ENCODE measurements around the gene GLT8D2.
A peak's percentile ranks its signal among the peaks of the same experiment; 100 is the strongest.
"Not testable (repeated sequence)": the region's sequence is repeated elsewhere in the genome, so short reads cannot be mapped to it uniquely, and the experiment has no call there.

The GLT8D2 gene

DNA sequence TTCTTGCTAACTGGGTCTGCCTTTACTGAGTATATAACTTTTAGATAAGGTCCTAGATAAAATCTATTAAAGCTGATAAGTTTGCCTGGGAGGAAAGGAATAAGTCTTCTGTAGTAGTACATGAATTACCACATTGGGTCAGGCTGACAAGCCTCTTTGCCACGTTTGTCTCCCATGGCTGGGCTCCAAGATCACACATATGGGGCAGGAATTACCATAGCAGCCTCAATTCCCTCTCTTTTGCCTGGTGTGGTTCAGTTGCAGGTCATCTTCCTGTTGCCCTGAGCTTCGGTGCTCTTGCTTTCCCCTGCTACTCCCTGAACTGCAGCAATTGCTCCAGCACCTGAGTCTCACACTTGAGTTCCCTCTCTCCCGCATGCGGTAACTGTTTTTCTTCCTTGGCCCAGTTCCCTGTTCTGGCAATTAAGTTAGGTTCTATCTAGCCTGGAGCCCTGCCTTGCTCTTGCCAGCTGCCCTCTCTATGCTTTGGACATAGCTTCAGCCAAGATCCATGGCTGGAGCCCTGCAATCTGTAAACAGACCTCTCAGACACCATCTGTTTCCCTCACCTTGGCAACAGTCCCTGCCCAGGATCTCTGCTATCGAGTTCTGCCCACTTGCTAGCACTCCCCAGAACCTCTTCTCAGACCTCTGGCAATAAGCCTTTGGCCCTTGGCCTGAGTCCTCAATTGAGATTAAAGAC is 5.8 kb upstream of the GLT8D2 start:
- Histone ChIP-seq H3K27me3 (ENCODE audit: control insufficient read depth in 2 of 2, insufficient read depth in 2 of 2, low read length in 2 of 2) (no peaks in the 10 kb centered on the region), H3K9ac (ENCODE audit: low read depth in 1 of 2, low read length in 2 of 2) (no peak overlapping the region), H3K4me3 (ENCODE audit: low read length in 2 of 2) (no peak overlapping the region), H3K36me3 (ENCODE audit: control insufficient read depth in 2 of 2, insufficient read depth in 2 of 2, low read length in 2 of 2) (no peaks in the 10 kb centered on the region), H3K27ac (ENCODE audit: low read depth in 2 of 2, low read length in 2 of 2) (no peak overlapping the region), H3K9me3 (ENCODE audit: control insufficient read depth in 2 of 2, low read length in 2 of 2) (no peaks in the 10 kb centered on the region), H3K4me1 (ENCODE audit: control insufficient read depth in 2 of 2, insufficient read depth in 2 of 2, low read length in 2 of 2) (peaks cover 0 to 3% of the 10 kb centered on the region in 2 donors)

DNA sequence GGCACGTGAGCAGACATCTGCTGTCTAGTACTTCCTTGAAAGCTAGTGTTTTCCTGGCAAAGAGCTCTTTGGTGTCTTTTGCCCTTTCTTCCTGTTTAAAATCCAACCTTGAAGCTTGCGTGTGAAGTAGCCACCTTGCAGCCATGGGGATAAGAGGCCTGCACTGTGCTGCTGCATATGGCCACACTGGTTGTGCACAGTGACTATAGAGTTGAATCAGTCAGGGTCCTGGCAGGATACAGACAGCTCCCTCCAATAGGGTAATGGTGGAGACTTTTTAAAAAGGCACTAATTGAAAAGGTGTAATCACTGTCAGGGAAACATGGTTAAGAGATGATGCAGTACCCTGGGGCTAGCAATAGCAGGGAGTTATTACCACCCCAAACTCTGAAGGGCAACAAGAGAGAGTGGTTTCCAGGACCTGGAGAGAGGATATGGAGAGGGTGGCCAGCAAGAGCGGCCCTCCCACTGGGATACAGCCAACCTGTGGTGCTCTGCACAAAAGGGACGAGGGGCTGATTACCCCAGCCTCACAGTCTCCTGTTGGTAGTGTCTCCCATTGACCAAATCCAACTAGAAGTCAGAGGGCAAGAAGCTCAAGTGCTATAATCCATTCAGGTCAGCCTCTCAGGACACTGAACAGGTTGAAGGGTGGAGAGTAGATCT is 4.8 kb upstream of the GLT8D2 start:
- Histone ChIP-seq H3K27me3 (ENCODE audit: control insufficient read depth in 2 of 2, insufficient read depth in 2 of 2, low read length in 2 of 2) (peaks cover 0 to 6% of the 10 kb centered on the region in 2 donors), H3K27ac (ENCODE audit: low read depth in 2 of 2, low read length in 2 of 2) (no peak overlapping the region), H3K4me3 (ENCODE audit: low read length in 2 of 2) (no peak overlapping the region), H3K36me3 (ENCODE audit: control insufficient read depth in 2 of 2, insufficient read depth in 2 of 2, low read length in 2 of 2) (no peaks in the 10 kb centered on the region), H3K4me1 (ENCODE audit: control insufficient read depth in 2 of 2, insufficient read depth in 2 of 2, low read length in 2 of 2) (peaks cover 0 to 3% of the 10 kb centered on the region in 2 donors), H3K9ac (ENCODE audit: low read depth in 1 of 2, low read length in 2 of 2) (no peak overlapping the region), H3K9me3 (ENCODE audit: control insufficient read depth in 2 of 2, low read length in 2 of 2) (no peaks in the 10 kb centered on the region)

DNA sequence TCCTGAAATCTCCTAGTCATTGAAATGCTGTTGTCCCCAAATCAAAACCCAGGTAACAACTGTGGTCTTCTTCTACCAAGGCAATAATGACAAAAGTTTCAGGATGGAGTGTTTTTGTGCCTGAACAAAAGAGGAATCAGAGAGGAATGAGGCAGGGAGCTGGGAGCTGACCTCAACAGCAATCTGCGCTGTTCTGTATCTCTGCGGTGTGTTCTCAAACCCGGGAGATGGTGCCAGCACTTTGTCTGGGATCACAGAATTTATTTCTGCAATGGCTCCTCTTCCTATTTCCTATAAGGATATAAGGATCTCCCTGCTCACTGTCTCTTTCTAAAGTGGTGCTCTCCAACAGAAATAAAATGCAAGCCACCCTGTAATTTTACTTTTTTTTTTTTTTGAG is 449 bp upstream of the GLT8D2 start:
- peak overlapping the region; percentile 11 to 26 for H3K27ac ChIP-seq (ENCODE audit: low read depth in 2 of 2, low read length in 2 of 2)
- peak overlapping the region; percentile 59 to 66 for H3K4me3 ChIP-seq (ENCODE audit: low read length in 2 of 2)
- no peaks in the 10 kb centered on the region for H3K9me3 ChIP-seq (ENCODE audit: control insufficient read depth in 2 of 2, low read length in 2 of 2)
- H3K27me3 ChIP-seq (ENCODE audit: control insufficient read depth in 2 of 2, insufficient read depth in 2 of 2, low read length in 2 of 2) = peaks cover 5 to 10% of the 10 kb centered on the region in 2 donors
- H3K4me1 ChIP-seq (ENCODE audit: control insufficient read depth in 2 of 2, insufficient read depth in 2 of 2, low read length in 2 of 2) = peaks cover 0 to under 1% of the 10 kb centered on the region in 2 donors
- no peaks in the 10 kb centered on the region for H3K36me3 ChIP-seq (ENCODE audit: control insufficient read depth in 2 of 2, insufficient read depth in 2 of 2, low read length in 2 of 2)
- peak overlapping the region; percentile 14 to 49 for H3K9ac ChIP-seq (ENCODE audit: low read depth in 1 of 2, low read length in 2 of 2)

DNA sequence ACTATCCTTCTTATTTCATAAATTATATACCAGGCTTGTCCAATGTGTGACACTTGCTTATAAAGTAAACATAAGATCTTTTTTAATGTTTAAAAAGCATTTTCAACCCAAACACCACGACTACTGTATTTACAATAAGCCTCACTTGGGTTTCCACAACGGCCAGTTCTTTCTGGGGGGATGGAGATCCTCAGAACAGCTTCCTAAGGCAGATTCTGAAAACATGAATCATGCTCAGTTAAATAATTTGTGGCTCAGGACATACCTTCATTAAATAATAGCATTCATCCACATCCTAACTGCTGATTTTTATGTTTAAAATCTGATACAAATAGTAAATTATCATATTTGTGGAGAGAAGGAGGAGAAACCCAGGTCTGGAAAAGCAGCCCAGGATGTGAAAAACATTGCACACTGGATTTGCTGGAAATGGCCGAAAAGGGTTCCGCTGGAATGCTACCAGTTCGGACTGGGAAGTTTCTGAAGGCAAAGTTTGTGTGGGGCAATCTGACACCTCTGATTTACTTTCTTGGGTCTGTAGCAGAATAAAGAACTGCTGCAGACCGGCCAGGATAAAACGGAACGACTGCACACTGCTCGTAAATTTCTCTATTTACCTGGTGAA is 597 bp downstream of the GLT8D2 start:
- H3K4me1 ChIP-seq (ENCODE audit: control insufficient read depth in 2 of 2, insufficient read depth in 2 of 2, low read length in 2 of 2) = peaks cover 0 to 4% of the 10 kb centered on the region in 2 donors
- peak overlapping the region; percentile 59 to 66 for H3K4me3 ChIP-seq (ENCODE audit: low read length in 2 of 2)
- no peaks in the 10 kb centered on the region for H3K36me3 ChIP-seq (ENCODE audit: control insufficient read depth in 2 of 2, insufficient read depth in 2 of 2, low read length in 2 of 2)
- peaks cover 5 to 10% of the 10 kb centered on the region in 2 donors for H3K27me3 ChIP-seq (ENCODE audit: control insufficient read depth in 2 of 2, insufficient read depth in 2 of 2, low read length in 2 of 2)
- peak overlapping the region; percentile 17 to 49 for H3K9ac ChIP-seq (ENCODE audit: low read depth in 1 of 2, low read length in 2 of 2)
- H3K9me3 ChIP-seq (ENCODE audit: control insufficient read depth in 2 of 2, low read length in 2 of 2) = no peaks in the 10 kb centered on the region
- peak overlapping the region; percentile 26 for H3K27ac ChIP-seq (ENCODE audit: low read depth in 2 of 2, low read length in 2 of 2)

DNA sequence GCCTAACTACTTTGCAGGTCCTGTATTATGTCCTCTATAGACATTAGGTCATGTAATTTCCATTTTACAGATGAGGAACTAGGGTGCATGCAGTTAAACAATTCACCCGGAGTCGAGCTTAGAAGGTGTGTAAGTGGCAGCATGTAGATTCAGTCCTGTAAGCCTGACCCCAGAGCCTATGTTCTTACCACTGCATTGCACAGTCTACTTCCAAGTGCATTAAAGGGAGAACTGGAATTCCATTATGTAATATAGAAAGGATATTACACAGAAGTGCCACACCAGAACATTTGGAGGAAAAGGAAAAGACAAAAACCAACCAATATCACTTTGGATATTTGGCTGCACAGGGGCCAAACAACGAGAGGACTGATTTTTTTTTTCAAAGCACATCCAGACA is 1.2 kb downstream of the GLT8D2 start:
- no peaks in the 10 kb centered on the region for H3K36me3 ChIP-seq (ENCODE audit: control insufficient read depth in 2 of 2, insufficient read depth in 2 of 2, low read length in 2 of 2)
- peaks cover 5 to 10% of the 10 kb centered on the region in 2 donors for H3K27me3 ChIP-seq (ENCODE audit: control insufficient read depth in 2 of 2, insufficient read depth in 2 of 2, low read length in 2 of 2)
- no peak overlapping the region for H3K27ac ChIP-seq (ENCODE audit: low read depth in 2 of 2, low read length in 2 of 2)
- peaks cover 0 to 4% of the 10 kb centered on the region in 2 donors for H3K4me1 ChIP-seq (ENCODE audit: control insufficient read depth in 2 of 2, insufficient read depth in 2 of 2, low read length in 2 of 2)
- no peak overlapping the region for H3K9ac ChIP-seq (ENCODE audit: low read depth in 1 of 2, low read length in 2 of 2)
- H3K4me3 ChIP-seq (ENCODE audit: low read length in 2 of 2) = peak overlapping the region in 1 of 2 donors; percentile 66
- H3K9me3 ChIP-seq (ENCODE audit: control insufficient read depth in 2 of 2, low read length in 2 of 2) = no peaks in the 10 kb centered on the region

DNA sequence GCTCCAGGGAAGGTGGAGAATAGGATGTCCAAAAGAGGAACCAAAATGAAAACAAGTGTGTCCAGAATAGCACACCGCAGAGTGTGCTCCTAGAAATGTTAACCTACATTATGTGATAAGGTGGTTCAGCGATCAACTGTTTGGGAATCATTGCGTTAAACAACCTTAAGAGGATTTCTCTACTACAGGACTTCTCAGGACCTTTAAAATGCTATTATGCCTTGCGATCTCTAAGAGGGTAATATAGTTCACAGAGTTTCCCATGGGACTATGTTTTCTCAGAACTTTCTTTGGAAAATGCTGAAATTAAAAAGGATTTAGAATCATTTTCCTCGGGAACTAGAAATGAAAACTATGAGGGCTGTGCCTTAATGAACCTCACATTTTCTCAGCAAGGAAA is 1.8 kb downstream of the GLT8D2 start:
- Histone ChIP-seq H3K27me3 (ENCODE audit: control insufficient read depth in 2 of 2, insufficient read depth in 2 of 2, low read length in 2 of 2) (peaks cover 5 to 10% of the 10 kb centered on the region in 2 donors), H3K27ac (ENCODE audit: low read depth in 2 of 2, low read length in 2 of 2) (no peak overlapping the region), H3K9ac (ENCODE audit: low read depth in 1 of 2, low read length in 2 of 2) (no peak overlapping the region), H3K9me3 (ENCODE audit: control insufficient read depth in 2 of 2, low read length in 2 of 2) (no peaks in the 10 kb centered on the region), H3K36me3 (ENCODE audit: control insufficient read depth in 2 of 2, insufficient read depth in 2 of 2, low read length in 2 of 2) (no peaks in the 10 kb centered on the region), H3K4me1 (ENCODE audit: control insufficient read depth in 2 of 2, insufficient read depth in 2 of 2, low read length in 2 of 2) (peaks cover 0 to 4% of the 10 kb centered on the region in 2 donors), H3K4me3 (ENCODE audit: low read length in 2 of 2) (no peak overlapping the region)

DNA sequence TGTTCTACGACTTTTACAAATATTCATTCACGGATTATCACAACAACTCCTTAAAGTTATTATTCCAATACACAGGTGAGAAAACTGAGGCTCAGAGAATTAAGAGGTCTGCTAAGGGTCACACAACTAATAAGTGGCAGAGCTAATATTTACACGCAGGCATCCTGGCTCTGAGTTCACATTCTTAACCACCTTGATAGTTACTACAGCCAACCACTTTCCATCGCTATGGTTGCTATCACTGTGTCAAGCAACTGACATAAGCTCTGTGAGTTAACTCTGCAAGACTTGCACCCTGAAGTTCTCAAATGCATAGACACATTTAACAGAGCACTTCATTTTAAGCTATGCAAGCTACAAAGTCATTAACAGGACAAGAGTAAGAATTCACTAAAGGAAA is 3.7 kb downstream of the GLT8D2 start:
- no peak overlapping the region for H3K4me3 ChIP-seq (ENCODE audit: low read length in 2 of 2)
- H3K4me1 ChIP-seq (ENCODE audit: control insufficient read depth in 2 of 2, insufficient read depth in 2 of 2, low read length in 2 of 2) = peaks cover 0 to 4% of the 10 kb centered on the region in 2 donors
- no peak overlapping the region for H3K9ac ChIP-seq (ENCODE audit: low read depth in 1 of 2, low read length in 2 of 2)
- H3K36me3 ChIP-seq (ENCODE audit: control insufficient read depth in 2 of 2, insufficient read depth in 2 of 2, low read length in 2 of 2) = no peaks in the 10 kb centered on the region
- H3K27ac ChIP-seq (ENCODE audit: low read depth in 2 of 2, low read length in 2 of 2) = no peak overlapping the region
- H3K9me3 ChIP-seq (ENCODE audit: control insufficient read depth in 2 of 2, low read length in 2 of 2) = no peaks in the 10 kb centered on the region
- peaks cover 5 to 10% of the 10 kb centered on the region in 2 donors for H3K27me3 ChIP-seq (ENCODE audit: control insufficient read depth in 2 of 2, insufficient read depth in 2 of 2, low read length in 2 of 2)

DNA sequence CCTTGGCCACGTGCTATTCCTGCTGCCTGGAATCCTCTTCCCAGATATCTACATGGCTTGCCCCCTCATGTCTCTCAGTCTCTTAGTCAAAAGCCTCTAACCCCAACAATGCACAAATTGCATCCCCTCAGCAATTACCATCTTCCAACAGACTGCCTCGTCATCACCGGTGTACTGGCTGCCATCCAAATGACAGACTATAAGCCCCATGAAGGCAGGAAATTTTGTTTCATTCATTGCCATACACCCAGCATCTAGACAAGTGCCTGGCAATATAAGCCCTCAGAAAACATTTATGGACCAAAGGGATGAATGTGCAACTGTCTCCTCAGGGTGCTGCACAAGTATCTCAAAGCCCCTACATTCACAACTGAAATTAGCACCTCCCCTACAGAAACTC is 5.8 kb downstream of the GLT8D2 start:
- no peak overlapping the region for H3K27ac ChIP-seq (ENCODE audit: low read depth in 2 of 2, low read length in 2 of 2)
- H3K9me3 ChIP-seq (ENCODE audit: control insufficient read depth in 2 of 2, low read length in 2 of 2) = no peaks in the 10 kb centered on the region
- H3K27me3 ChIP-seq (ENCODE audit: control insufficient read depth in 2 of 2, insufficient read depth in 2 of 2, low read length in 2 of 2) = no peaks in the 10 kb centered on the region
- H3K4me3 ChIP-seq (ENCODE audit: low read length in 2 of 2) = no peak overlapping the region
- no peak overlapping the region for H3K9ac ChIP-seq (ENCODE audit: low read depth in 1 of 2, low read length in 2 of 2)
- H3K36me3 ChIP-seq (ENCODE audit: control insufficient read depth in 2 of 2, insufficient read depth in 2 of 2, low read length in 2 of 2) = no peaks in the 10 kb centered on the region
- peaks cover 0 to 4% of the 10 kb centered on the region in 2 donors for H3K4me1 ChIP-seq (ENCODE audit: control insufficient read depth in 2 of 2, insufficient read depth in 2 of 2, low read length in 2 of 2)

DNA sequence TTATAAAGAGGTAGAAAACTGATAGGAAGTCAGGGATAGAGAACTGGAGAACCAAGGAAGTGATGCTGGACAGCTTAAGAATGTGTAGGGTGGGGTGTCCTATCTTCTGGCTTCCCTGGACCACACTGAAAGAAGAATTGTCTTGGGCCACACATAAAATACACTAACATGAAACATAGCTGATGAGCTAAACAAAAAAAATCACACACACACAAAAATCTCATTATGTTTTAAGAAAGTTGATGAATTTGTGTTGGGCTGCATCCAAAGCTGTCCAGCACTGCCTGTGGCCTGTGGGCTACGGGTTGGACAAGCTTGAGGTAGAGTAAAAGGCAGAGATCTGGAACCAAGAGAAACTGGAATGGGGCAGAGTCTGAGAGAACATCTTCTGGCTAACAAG is 7.4 kb downstream of the GLT8D2 start:
- Histone ChIP-seq H3K27ac (ENCODE audit: low read depth in 2 of 2, low read length in 2 of 2) (no peak overlapping the region), H3K4me1 (ENCODE audit: control insufficient read depth in 2 of 2, insufficient read depth in 2 of 2, low read length in 2 of 2) (peaks cover 0 to 4% of the 10 kb centered on the region in 2 donors), H3K9me3 (ENCODE audit: control insufficient read depth in 2 of 2, low read length in 2 of 2) (no peaks in the 10 kb centered on the region), H3K4me3 (ENCODE audit: low read length in 2 of 2) (no peak overlapping the region), H3K27me3 (ENCODE audit: control insufficient read depth in 2 of 2, insufficient read depth in 2 of 2, low read length in 2 of 2) (no peaks in the 10 kb centered on the region), H3K9ac (ENCODE audit: low read depth in 1 of 2, low read length in 2 of 2) (no peak overlapping the region), H3K36me3 (ENCODE audit: control insufficient read depth in 2 of 2, insufficient read depth in 2 of 2, low read length in 2 of 2) (no peaks in the 10 kb centered on the region)

DNA sequence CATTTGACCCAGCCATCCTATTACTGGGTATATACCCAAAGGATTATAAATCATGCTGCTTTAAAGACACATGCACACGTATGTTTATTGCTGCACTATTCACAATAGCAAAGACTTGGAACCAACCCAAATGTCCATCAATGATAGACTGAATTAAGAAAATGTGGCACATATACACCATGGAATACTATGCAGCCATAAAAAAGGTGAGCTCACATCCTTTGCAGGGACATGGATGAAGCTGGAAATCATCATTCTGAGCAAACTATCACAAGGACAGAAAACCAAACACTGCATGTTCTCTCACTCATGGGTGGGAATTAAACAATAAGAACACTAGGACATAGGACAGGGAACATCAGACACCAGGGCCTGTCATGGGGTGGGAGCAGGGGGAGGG is 10.2 kb downstream of the GLT8D2 start:
- H3K4me1 ChIP-seq (ENCODE audit: control insufficient read depth in 2 of 2, insufficient read depth in 2 of 2, low read length in 2 of 2); H3K9me3 ChIP-seq (ENCODE audit: control insufficient read depth in 2 of 2, low read length in 2 of 2); H3K27ac ChIP-seq (ENCODE audit: low read depth in 2 of 2, low read length in 2 of 2); H3K27me3 ChIP-seq (ENCODE audit: control insufficient read depth in 2 of 2, insufficient read depth in 2 of 2, low read length in 2 of 2); H3K36me3 ChIP-seq (ENCODE audit: control insufficient read depth in 2 of 2, insufficient read depth in 2 of 2, low read length in 2 of 2); H3K4me3 ChIP-seq (ENCODE audit: low read length in 2 of 2); H3K9ac ChIP-seq (ENCODE audit: low read depth in 1 of 2, low read length in 2 of 2): not testable (repeated sequence)

Measured in mucosa of rectum (tissue), 2 donors.